GM12878 (cell line): ENCODE data around the gene NAPEPLD. TPM values are rescaled to one million over a fixed set of nuclear protein-coding genes. Genes with fewer than 3 reads are reported as not detected.

Experiments
- ASH2L ChIP-seq: fragments of 300-600, 200-600 bp; sonication (generic); IDR thresholded peaks from 2 replicates; pipeline ENCODE4 v1.6.1; 2017; ENCODE audit warnings: low read depth, mild to moderate bottlenecking, borderline replicate concordance
- ETV6 ChIP-seq, 2 experiments: fragments of 450-650 bp in 1 of 2; IDR thresholded peaks in 1 of 2; conservative IDR thresholded peaks in 1 of 2; 2 replicates each; pipeline ENCODE4 v1.6.1; 2014; ENCODE audit warnings: antibody characterized with exemption in 1 of 2, borderline replicate concordance in 1 of 2, low read depth in 1 of 2, mild to moderate bottlenecking in 1 of 2, moderate library complexity in 1 of 2
- FOS ChIP-seq: IDR thresholded peaks from 3 replicates; pipeline ENCODE4 v1.6.1; 2011; ENCODE audit warnings: borderline replicate concordance; ENCODE audit not compliant: insufficient read length; ENCODE audit errors: extremely low read depth
- FOXK2 ChIP-seq: fragments of 450-650 bp; IDR thresholded peaks from 2 replicates; pipeline ENCODE4 v1.6.1; 2017; ENCODE audit warnings: mild to moderate bottlenecking, moderate library complexity
- IKZF1 ChIP-seq: fragments of 450-650 bp; conservative IDR thresholded peaks from 2 replicates; pipeline ENCODE4 v1.6.1; 2017; ENCODE audit warnings: antibody characterized with exemption, mild to moderate bottlenecking
- KDM1A ChIP-seq: fragments of 200-600 bp; sonication (generic); IDR thresholded peaks from 2 replicates; pipeline ENCODE4 v1.6.1; 2016; ENCODE audit warnings: borderline replicate concordance
- KLF5 ChIP-seq: fragments of 450-650 bp; IDR thresholded peaks from 2 replicates; pipeline ENCODE4 v1.6.1; 2014; ENCODE audit warnings: mild to moderate bottlenecking; ENCODE audit not compliant: partially characterized antibody
- MEF2A ChIP-seq: IDR thresholded peaks from 2 replicates; pipeline ENCODE4 v1.6.1; 2011; ENCODE audit warnings: low read depth, mild to moderate bottlenecking, low read length, moderate library complexity; ENCODE audit not compliant: insufficient read depth
- NFIC ChIP-seq: IDR thresholded peaks from 2 replicates; pipeline ENCODE4 v1.6.1; 2012; ENCODE audit warnings: low read depth, mild to moderate bottlenecking, inconsistent platforms, low read length, moderate library complexity
- POLR2AphosphoS5 ChIP-seq: IDR thresholded peaks from 2 replicates; pipeline ENCODE4 v1.6.1; 2011; ENCODE audit warnings: mild to moderate bottlenecking, low read length, inconsistent platforms
- POU2F2 ChIP-seq: IDR thresholded peaks from 3 replicates; pipeline ENCODE4 v1.6.1; 2011; ENCODE audit warnings: low read depth, mild to moderate bottlenecking, low read length, borderline replicate concordance
- RAD21 ChIP-seq: IDR thresholded peaks from 2 replicates; pipeline ENCODE4 v1.6.1; 2011; ENCODE audit warnings: mild to moderate bottlenecking, low read depth, low read length, moderate library complexity; ENCODE audit not compliant: insufficient read depth
- SMC3 ChIP-seq: IDR thresholded peaks from 2 replicates; pipeline ENCODE4 v1.6.1; 2011; ENCODE audit warnings: low read length, improper control_type of control experiment, borderline replicate concordance
- SUPT20H ChIP-seq: IDR thresholded peaks from 2 replicates; pipeline ENCODE4 v1.6.1; 2011; ENCODE audit warnings: low read depth, mild to moderate bottlenecking, low read length, moderate library complexity, borderline replicate concordance; ENCODE audit not compliant: control insufficient read depth
- ZBED1 ChIP-seq: IDR thresholded peaks from 2 replicates; pipeline ENCODE4 v1.6.1; 2016; ENCODE audit warnings: borderline replicate concordance
- ZNF622 ChIP-seq: fragments of 450-650 bp; IDR thresholded peaks from 2 replicates; pipeline ENCODE4 v1.6.1; 2017; ENCODE audit warnings: mild to moderate bottlenecking, inconsistent platforms
- polyA plus RNA-seq, 11 experiments: library from polyadenylated mRNA; depleted of rRNA in 4 of 11; unstranded in 6 of 11; stranded (reverse) in 5 of 11; fragments of >200 nt; fragmentation: Nextera tagmentation in 4 of 11; fragmentation: Illumina TruSeq in 1 of 11; extraction: Ambion mirVana in 4 of 11; extraction: Trizol in 1 of 11; gene quantifications; 1 replicate in 1 of 11; 2 replicates in 10 of 11; pipeline versions ENCODE4 v1.2.1 to v1.2.3, GENCODE V29; 2011 to 2016; ENCODE audit warnings: inconsistent platforms in 2 of 11, missing spikeins in 2 of 11, low read depth in 1 of 11
- total RNA-seq, 4 experiments: library from RNA; depleted of rRNA in 3 of 4; stranded (reverse); fragments of >200 nt in 3 of 4; fragmentation: Illumina TruSeq in 1 of 4; extraction: Trizol in 1 of 4; gene quantifications; 2 replicates each; pipeline versions ENCODE4 v1.2.1 to v1.2.3, GENCODE V29; 2013 to 2021
- TF ChIP-seq, protein P1 (sequence below): fragments of 450-650 bp; IDR thresholded peaks from 2 replicates; pipeline ENCODE4 v1.6.1; 2017; ENCODE audit warnings: low read depth, mild to moderate bottlenecking, moderate library complexity
- TF ChIP-seq, protein P2 (sequence below): fragments of 450-650 bp; IDR thresholded peaks from 2 replicates; pipeline ENCODE4 v1.6.1; 2017; ENCODE audit warnings: borderline replicate concordance
- TF ChIP-seq, protein P3 (sequence below): IDR thresholded peaks from 2 replicates; pipeline ENCODE4 v1.6.1; 2012; ENCODE audit warnings: low read depth, low read length, improper control_type of control experiment
- TF ChIP-seq, protein P4 (sequence below): fragments of 450-650 bp; IDR thresholded peaks from 2 replicates; pipeline ENCODE4 v1.6.1; 2014; ENCODE audit warnings: mild to moderate bottlenecking
- TF ChIP-seq, protein P5 (sequence below): fragments of 450-650 bp; IDR thresholded peaks from 2 replicates; pipeline ENCODE4 v1.6.1; 2017; ENCODE audit warnings: antibody characterized with exemption, mild to moderate bottlenecking, moderate library complexity

The NAPEPLD gene
- total and polyA plus RNA-seq, 10 of the 15 experiments (the other 5 are each of a cell fraction or from before 2014, with no cell fraction given) = 6.0 to 16.2 (median 8.6) TPM

DNA sequence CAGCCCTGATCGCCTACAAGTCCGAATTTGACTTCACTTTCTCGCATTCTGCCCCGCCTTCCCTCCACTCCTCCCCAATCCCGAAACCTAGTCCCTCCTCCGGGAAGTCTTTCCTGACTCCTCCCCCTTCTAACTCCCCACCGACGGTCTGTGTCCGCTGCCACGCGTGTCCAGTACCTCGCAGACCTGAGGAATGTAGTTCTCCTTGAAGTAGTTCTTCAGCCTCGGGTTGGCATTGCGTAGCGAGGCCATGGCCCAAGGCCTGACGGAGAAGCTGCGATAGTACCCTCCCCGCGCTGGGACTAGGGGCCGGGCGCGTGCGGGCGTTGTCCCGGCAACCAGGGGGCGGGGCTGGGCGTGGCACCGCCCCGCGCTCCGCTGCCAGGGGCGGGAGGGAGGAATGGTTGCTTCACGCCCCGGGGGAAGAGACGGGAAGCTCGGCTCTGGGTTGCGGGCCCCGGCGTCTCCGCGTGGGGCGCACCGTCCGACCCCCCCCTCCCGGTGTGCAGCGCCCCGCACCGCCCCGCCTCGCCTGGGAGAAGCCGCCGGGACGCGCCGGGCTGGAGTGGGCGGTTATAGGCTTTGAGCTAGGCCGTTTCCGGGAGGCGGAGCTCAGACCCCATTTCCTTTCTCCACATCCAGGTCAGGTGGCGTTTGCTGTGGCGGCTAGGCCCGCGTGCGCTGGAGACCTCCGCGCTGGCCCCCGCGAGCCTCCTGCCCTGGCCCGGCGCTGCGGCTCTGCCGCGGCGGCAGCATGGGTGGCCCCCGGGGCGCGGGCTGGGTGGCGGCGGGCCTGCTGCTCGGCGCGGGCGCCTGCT lies 74.2 kb downstream of the NAPEPLD start, which contains the start of the genes ARMC10 and FBXL13 (continued):
- TF ChIP-seq, protein P1, sequence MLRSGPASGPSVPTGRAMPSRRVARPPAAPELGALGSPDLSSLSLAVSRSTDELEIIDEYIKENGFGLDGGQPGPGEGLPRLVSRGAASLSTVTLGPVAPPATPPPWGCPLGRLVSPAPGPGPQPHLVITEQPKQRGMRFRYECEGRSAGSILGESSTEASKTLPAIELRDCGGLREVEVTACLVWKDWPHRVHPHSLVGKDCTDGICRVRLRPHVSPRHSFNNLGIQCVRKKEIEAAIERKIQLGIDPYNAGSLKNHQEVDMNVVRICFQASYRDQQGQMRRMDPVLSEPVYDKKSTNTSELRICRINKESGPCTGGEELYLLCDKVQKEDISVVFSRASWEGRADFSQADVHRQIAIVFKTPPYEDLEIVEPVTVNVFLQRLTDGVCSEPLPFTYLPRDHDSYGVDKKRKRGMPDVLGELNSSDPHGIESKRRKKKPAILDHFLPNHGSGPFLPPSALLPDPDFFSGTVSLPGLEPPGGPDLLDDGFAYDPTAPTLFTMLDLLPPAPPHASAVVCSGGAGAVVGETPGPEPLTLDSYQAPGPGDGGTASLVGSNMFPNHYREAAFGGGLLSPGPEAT = peak; percentile 72
- TF ChIP-seq, protein P2, sequence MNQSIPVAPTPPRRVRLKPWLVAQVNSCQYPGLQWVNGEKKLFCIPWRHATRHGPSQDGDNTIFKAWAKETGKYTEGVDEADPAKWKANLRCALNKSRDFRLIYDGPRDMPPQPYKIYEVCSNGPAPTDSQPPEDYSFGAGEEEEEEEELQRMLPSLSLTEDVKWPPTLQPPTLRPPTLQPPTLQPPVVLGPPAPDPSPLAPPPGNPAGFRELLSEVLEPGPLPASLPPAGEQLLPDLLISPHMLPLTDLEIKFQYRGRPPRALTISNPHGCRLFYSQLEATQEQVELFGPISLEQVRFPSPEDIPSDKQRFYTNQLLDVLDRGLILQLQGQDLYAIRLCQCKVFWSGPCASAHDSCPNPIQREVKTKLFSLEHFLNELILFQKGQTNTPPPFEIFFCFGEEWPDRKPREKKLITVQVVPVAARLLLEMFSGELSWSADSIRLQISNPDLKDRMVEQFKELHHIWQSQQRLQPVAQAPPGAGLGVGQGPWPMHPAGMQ = no peak
- peak; percentile 54; the same call in 1 of the 2 replicates for TF ChIP-seq POLR2AphosphoS5
- no peak for TF ChIP-seq RAD21
- TF ChIP-seq, protein P3, sequence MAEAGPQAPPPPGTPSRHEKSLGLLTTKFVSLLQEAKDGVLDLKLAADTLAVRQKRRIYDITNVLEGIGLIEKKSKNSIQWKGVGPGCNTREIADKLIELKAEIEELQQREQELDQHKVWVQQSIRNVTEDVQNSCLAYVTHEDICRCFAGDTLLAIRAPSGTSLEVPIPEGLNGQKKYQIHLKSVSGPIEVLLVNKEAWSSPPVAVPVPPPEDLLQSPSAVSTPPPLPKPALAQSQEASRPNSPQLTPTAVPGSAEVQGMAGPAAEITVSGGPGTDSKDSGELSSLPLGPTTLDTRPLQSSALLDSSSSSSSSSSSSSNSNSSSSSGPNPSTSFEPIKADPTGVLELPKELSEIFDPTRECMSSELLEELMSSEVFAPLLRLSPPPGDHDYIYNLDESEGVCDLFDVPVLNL = 0 out of 2 replicates have a peak, but pooled peaks have one; percentile 53
- TF ChIP-seq, protein P4, sequence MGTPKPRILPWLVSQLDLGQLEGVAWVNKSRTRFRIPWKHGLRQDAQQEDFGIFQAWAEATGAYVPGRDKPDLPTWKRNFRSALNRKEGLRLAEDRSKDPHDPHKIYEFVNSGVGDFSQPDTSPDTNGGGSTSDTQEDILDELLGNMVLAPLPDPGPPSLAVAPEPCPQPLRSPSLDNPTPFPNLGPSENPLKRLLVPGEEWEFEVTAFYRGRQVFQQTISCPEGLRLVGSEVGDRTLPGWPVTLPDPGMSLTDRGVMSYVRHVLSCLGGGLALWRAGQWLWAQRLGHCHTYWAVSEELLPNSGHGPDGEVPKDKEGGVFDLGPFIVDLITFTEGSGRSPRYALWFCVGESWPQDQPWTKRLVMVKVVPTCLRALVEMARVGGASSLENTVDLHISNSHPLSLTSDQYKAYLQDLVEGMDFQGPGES = no peak
- no peak for TF ChIP-seq FOS
- TF ChIP-seq, protein P5, sequence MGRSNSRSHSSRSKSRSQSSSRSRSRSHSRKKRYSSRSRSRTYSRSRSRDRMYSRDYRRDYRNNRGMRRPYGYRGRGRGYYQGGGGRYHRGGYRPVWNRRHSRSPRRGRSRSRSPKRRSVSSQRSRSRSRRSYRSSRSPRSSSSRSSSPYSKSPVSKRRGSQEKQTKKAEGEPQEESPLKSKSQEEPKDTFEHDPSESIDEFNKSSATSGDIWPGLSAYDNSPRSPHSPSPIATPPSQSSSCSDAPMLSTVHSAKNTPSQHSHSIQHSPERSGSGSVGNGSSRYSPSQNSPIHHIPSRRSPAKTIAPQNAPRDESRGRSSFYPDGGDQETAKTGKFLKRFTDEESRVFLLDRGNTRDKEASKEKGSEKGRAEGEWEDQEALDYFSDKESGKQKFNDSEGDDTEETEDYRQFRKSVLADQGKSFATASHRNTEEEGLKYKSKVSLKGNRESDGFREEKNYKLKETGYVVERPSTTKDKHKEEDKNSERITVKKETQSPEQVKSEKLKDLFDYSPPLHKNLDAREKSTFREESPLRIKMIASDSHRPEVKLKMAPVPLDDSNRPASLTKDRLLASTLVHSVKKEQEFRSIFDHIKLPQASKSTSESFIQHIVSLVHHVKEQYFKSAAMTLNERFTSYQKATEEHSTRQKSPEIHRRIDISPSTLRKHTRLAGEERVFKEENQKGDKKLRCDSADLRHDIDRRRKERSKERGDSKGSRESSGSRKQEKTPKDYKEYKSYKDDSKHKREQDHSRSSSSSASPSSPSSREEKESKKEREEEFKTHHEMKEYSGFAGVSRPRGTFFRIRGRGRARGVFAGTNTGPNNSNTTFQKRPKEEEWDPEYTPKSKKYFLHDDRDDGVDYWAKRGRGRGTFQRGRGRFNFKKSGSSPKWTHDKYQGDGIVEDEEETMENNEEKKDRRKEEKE = peak; percentile 42; the same call in 1 of the 2 replicates
- no peak for TF ChIP-seq ZNF622
- no peak for TF ChIP-seq ZBED1
- no peak for TF ChIP-seq KLF5
- TF ChIP-seq ETV6 (conservative IDR thresholded peaks at IDR 0.05 in 1 of 2, IDR thresholded peaks at IDR 0.05 in 1 of 2; ENCODE audit: borderline replicate concordance in 1 of 2, low read depth in 1 of 2) = no peak; a peak in 1 of 4 replicates
- TF ChIP-seq ASH2L = peak; percentile 70; the same call in 1 of the 2 replicates
- TF ChIP-seq NFIC = no peak
- no peak for TF ChIP-seq POU2F2
- TF ChIP-seq IKZF1 = peak; percentile 76
- no peak for TF ChIP-seq SUPT20H
- no peak for TF ChIP-seq KDM1A
- TF ChIP-seq MEF2A = no peak
- TF ChIP-seq FOXK2 = no peak
- no peak for TF ChIP-seq SMC3
